NB4 (cell line): ENCODE results near the gene PRR9.
"Not testable (repeated sequence)": the region's sequence is repeated elsewhere in the genome, so short reads cannot be mapped to it uniquely, and the experiment has no call there.

Experiments
- DNase-seq: peaks from one replicate; pipeline ENCODE4 v3.0.0; 2010; ENCODE audit warnings: low read depth
- H3K4me3 ChIP-seq: one replicate; pipeline ENCODE4 v1.5.1; 2011; ENCODE audit warnings: mild to moderate bottlenecking, low read depth, low read length, moderate library complexity
- MAX ChIP-seq: IDR thresholded peaks from 2 replicates; pipeline ENCODE4 v1.6.1; 2011; ENCODE audit warnings: low read depth, low read length
- MYC ChIP-seq: IDR thresholded peaks from 2 replicates; pipeline ENCODE4 v1.6.1; 2011; ENCODE audit warnings: low read depth, low read length
- POLR2A ChIP-seq: IDR thresholded peaks from 2 replicates; pipeline ENCODE4 v1.6.1; 2011; ENCODE audit warnings: mild to moderate bottlenecking; ENCODE audit not compliant: insufficient read length; ENCODE audit errors: extremely low read depth
- TF ChIP-seq, protein P1 (sequence below): IDR thresholded peaks from one replicate; pipeline ENCODE4 v1.5.1; 2012; ENCODE audit warnings: low read depth, low read length

Gene PRR9, protein sequence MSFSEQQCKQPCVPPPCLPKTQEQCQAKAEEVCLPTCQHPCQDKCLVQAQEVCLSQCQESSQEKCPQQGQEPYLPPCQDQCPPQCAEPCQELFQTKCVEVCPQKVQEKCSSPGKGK

DNA sequence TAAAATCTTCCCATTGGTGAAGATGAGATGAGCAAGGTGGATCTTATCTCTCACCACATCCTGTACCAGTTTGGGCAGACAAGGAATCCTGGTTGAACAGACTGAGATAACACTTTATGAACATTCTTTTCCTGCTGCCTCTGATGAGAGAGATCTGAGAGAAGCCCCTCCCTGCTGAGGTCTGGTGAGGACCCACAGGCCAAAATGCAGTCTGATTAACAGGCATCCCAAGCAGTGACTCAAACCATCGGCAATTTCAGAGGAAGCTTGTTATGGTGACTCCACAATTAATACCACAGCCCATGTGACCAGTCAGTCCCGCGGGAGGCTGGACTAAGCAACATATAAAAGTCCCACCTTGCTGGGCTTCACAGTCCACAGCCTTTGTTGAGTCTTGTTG lies at the start of gene PRR9:
PRR9 (plus strand) TSS at position 373 of the 400 bp plus-strand sequence. CDS start 561 bp downstream, outside the sequence.
- TF ChIP-seq MAX (no peak), POLR2A (no peak), MYC (no peak)
- TF ChIP-seq, protein P1, sequence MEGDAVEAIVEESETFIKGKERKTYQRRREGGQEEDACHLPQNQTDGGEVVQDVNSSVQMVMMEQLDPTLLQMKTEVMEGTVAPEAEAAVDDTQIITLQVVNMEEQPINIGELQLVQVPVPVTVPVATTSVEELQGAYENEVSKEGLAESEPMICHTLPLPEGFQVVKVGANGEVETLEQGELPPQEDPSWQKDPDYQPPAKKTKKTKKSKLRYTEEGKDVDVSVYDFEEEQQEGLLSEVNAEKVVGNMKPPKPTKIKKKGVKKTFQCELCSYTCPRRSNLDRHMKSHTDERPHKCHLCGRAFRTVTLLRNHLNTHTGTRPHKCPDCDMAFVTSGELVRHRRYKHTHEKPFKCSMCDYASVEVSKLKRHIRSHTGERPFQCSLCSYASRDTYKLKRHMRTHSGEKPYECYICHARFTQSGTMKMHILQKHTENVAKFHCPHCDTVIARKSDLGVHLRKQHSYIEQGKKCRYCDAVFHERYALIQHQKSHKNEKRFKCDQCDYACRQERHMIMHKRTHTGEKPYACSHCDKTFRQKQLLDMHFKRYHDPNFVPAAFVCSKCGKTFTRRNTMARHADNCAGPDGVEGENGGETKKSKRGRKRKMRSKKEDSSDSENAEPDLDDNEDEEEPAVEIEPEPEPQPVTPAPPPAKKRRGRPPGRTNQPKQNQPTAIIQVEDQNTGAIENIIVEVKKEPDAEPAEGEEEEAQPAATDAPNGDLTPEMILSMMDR: no peak
- no peak for DNase-seq
- H3K4me3 ChIP-seq: no peak within 1 kb of the TSS

DNA sequence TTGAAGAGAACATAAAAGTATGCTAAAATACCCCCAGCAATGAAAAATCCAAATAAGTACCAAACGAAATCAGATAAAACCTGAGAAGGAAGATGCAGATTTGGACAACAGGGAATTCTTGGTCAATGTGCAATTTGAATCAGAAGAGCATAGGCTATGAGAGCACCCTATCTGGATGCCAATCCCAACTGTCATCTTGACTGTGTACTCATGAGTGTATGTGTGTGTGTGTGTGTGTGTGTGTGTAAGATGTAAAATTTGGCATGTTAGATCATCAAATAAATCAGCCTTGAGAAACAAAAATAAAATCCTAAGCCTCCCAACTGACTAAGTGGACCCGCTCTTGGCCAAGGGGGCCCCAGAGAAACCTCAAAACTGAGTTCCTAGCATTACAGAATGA lies 48.7 kb upstream of the PRR9 start:
- DNase-seq: no peak
- no peak overlapping the region for H3K4me3 ChIP-seq
- TF ChIP-seq MAX: no peak
- TF ChIP-seq POLR2A: no peak
- no peak for TF ChIP-seq MYC
- TF ChIP-seq, protein P1: no peak

- H3K4me3 ChIP-seq: no peak overlapping the region
- TF ChIP-seq MAX: no peak
- TF ChIP-seq POLR2A: no peak
- TF ChIP-seq, protein P1: no peak
- TF ChIP-seq MYC: no peak
- no peak for DNase-seq
These were observed 42.8 kb upstream of the PRR9 start for GRCh38 chr1:153174624-153175023.

DNA sequence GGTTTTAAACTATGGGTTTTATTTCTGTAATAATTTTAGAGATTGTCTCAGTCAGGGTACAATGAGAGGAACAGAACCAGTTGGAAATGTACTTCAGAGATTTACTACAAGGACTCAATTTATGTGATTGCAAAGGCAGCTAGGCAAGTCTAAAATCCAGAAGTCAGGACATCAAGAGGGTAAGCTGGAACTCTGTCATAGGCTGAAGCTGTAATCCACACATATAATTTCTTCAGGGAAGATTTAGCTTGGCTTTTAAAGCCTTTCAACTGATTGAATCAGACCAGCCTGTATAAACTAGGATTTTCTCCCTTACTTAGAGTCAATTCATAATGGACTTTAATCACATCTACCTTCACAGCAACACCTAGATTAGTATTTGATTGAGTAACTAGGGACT lies 38.5 kb upstream of the PRR9 start:
- H3K4me3 ChIP-seq: no peak overlapping the region
- no peak for TF ChIP-seq POLR2A
- no peak for TF ChIP-seq MAX
- TF ChIP-seq, protein P1: no peak
- TF ChIP-seq MYC: no peak
- no peak for DNase-seq

GRCh38 chr1:153180556-153180955 lies 36.8 kb upstream of the PRR9 start:
- no peak for DNase-seq

GRCh38 chr1:153188301-153188700 lies 29.1 kb upstream of the PRR9 start:
- DNase-seq, H3K4me3 ChIP-seq: not testable (repeated sequence)

More at GRCh38 chr1:153180556-153180955, 36.8 kb upstream of the PRR9 start:
- no peak overlapping the region for H3K4me3 ChIP-seq
- TF ChIP-seq MYC (no peak), POLR2A (no peak), MAX (no peak)
- TF ChIP-seq, protein P1: no peak
